Measurements from ENCODE around the gene NFIC.

Gene NFIC

DNA sequence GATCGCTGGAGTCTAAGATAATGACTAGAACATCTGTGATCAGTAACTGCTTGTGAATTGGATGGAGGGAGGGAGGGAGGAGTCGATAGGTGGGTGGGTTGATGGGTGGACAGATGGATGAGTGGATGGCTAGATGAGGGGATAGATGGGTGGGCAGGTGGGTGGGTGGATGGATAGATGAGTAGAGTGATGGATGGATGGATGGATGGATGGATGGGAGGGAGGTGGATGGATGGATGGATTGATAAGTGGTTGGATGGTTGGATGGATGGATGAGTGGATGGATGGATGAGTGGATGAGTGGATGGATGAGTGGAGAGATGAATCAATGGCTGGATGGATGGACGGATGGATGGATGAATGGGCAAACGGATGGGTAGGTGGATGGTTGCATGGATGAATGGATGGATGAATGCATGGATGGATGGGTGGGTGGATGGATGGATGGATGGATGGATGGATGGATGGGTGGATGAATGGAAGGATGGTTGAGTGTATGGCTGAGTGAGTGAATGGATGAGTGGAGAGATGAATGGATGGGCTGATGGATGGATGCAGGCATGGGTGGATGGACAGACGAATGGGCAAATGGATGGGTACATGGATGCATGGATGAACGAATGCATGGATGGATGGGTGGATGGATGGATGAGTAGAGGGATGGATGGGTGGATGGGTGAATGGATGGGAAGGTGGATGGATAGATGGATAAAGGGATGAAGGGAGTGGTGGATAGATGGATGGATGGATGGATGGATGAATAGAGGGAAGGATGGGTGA is 44.0 kb upstream of the NFIC start:
- no peaks in the 10 kb centered on the region for H3K36me3 ChIP-seq (ENCODE audit: insufficient read depth, low read length)
- no peaks in the 10 kb centered on the region for H3K79me2 ChIP-seq (ENCODE audit: insufficient read depth, low read length)
- H3K4me2 ChIP-seq (ENCODE audit: low read length), result no peak overlapping the region
- H3K9ac ChIP-seq (ENCODE audit: low read length), result no peak overlapping the region
- H3K4me1 ChIP-seq (ENCODE audit: insufficient read depth, low read length, severe bottlenecking), result no peaks in the 10 kb centered on the region
- no peak overlapping the region for H2AFZ ChIP-seq (ENCODE audit: low read length)
- TF ChIP-seq EZH2 (IDR thresholded peaks at IDR 0.05; ENCODE audit: borderline replicate concordance, low read length), result no peak
- TF ChIP-seq, protein P1, sequence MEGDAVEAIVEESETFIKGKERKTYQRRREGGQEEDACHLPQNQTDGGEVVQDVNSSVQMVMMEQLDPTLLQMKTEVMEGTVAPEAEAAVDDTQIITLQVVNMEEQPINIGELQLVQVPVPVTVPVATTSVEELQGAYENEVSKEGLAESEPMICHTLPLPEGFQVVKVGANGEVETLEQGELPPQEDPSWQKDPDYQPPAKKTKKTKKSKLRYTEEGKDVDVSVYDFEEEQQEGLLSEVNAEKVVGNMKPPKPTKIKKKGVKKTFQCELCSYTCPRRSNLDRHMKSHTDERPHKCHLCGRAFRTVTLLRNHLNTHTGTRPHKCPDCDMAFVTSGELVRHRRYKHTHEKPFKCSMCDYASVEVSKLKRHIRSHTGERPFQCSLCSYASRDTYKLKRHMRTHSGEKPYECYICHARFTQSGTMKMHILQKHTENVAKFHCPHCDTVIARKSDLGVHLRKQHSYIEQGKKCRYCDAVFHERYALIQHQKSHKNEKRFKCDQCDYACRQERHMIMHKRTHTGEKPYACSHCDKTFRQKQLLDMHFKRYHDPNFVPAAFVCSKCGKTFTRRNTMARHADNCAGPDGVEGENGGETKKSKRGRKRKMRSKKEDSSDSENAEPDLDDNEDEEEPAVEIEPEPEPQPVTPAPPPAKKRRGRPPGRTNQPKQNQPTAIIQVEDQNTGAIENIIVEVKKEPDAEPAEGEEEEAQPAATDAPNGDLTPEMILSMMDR (IDR thresholded peaks at IDR 0.05; ENCODE audit: low read length), result no peak
- no peak overlapping the region for H3K27ac ChIP-seq (ENCODE audit: low read depth, low read length, poor library complexity, severe bottlenecking)
- no peaks in the 10 kb centered on the region for H4K20me1 ChIP-seq (ENCODE audit: insufficient read depth, low read length)
- H3F3A ChIP-seq (ENCODE audit: insufficient read depth, low read length), result no peaks in the 10 kb centered on the region
- H3K9me3 ChIP-seq (ENCODE audit: low read length), result no peaks in the 10 kb centered on the region
- no peak overlapping the region for H3K4me3 ChIP-seq (ENCODE audit: low read depth, low read length, poor library complexity, severe bottlenecking)
- H3K9me2 ChIP-seq (ENCODE audit: low read depth, low read length), result no peaks in the 10 kb centered on the region
- H3K27me3 ChIP-seq (ENCODE audit: insufficient read depth, low read length), result no peaks in the 10 kb centered on the region

DNA sequence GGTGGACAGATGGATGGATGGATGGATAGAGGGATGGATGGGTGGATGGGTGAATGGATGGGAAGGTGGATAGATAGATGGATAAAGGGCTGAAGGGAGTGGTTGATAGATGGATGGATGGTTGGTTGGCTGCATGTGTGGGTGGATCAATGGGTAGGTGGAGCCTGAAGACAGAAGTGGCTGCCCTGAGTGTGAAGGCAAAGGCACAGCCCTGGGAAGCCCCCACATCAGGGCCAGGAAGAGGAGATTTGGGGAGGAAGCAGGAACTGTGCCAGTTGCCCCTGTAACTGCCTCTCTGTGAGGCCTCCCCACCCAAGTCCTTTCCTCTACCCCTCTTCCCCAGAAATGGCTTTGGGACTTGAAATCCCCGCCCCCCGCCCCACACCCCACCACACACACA is 43.4 kb upstream of the NFIC start:
- H3K27ac ChIP-seq (ENCODE audit: low read depth, low read length, poor library complexity, severe bottlenecking), result no peak overlapping the region
- no peak overlapping the region for H3K9ac ChIP-seq (ENCODE audit: low read length)
- H3K4me1 ChIP-seq (ENCODE audit: insufficient read depth, low read length, severe bottlenecking), result no peaks in the 10 kb centered on the region
- TF ChIP-seq, protein P1 (IDR thresholded peaks at IDR 0.05; ENCODE audit: low read length), result no peak
- no peak for TF ChIP-seq EZH2 (IDR thresholded peaks at IDR 0.05; ENCODE audit: borderline replicate concordance, low read length)
- no peak overlapping the region for H3K4me3 ChIP-seq (ENCODE audit: low read depth, low read length, poor library complexity, severe bottlenecking)
- H3K4me2 ChIP-seq (ENCODE audit: low read length), result no peak overlapping the region
- no peaks in the 10 kb centered on the region for H3K9me2 ChIP-seq (ENCODE audit: low read depth, low read length)
- no peaks in the 10 kb centered on the region for H3K79me2 ChIP-seq (ENCODE audit: insufficient read depth, low read length)
- H2AFZ ChIP-seq (ENCODE audit: low read length), result no peak overlapping the region
- H3K27me3 ChIP-seq (ENCODE audit: insufficient read depth, low read length), result no peaks in the 10 kb centered on the region
- no peaks in the 10 kb centered on the region for H3K36me3 ChIP-seq (ENCODE audit: insufficient read depth, low read length)
- no peaks in the 10 kb centered on the region for H3K9me3 ChIP-seq (ENCODE audit: low read length)
- no peaks in the 10 kb centered on the region for H4K20me1 ChIP-seq (ENCODE audit: insufficient read depth, low read length)
- H3F3A ChIP-seq (ENCODE audit: insufficient read depth, low read length), result no peaks in the 10 kb centered on the region

DNA sequence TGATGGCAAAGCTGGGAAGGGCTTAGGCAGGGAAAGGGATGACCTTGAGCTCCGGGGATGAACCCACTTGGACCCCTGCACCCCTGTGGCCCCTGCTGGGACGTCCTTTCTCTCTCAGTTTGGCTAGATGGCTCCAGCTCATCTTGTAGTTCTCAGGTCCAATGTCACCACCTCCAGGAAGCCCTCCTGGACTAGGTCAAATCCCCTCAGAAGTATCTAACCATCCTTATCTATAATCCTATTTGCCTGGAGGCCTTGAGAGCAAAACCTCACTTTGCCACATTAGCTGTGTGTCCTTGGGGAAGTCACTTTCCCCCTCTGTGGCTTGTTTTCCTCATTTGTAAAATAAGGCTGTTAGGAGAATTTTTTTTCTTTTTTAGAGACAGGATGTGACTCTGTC is 42.7 kb upstream of the NFIC start:
- TF ChIP-seq, protein P1 (IDR thresholded peaks at IDR 0.05; ENCODE audit: low read length), result no peak
- no peak for TF ChIP-seq EZH2 (IDR thresholded peaks at IDR 0.05; ENCODE audit: borderline replicate concordance, low read length)
- no peak overlapping the region for H3K27ac ChIP-seq (ENCODE audit: low read depth, low read length, poor library complexity, severe bottlenecking)

More for the DNA sequence above, 42.7 kb upstream of the NFIC start:
- H3K9me3 ChIP-seq (ENCODE audit: low read length), result no peaks in the 10 kb centered on the region
- H2AFZ ChIP-seq (ENCODE audit: low read length), result no peak overlapping the region
- no peak overlapping the region for H3K4me3 ChIP-seq (ENCODE audit: low read depth, low read length, poor library complexity, severe bottlenecking)
- no peaks in the 10 kb centered on the region for H3K9me2 ChIP-seq (ENCODE audit: low read depth, low read length)
- no peaks in the 10 kb centered on the region for H3K27me3 ChIP-seq (ENCODE audit: insufficient read depth, low read length)
- H3K4me2 ChIP-seq (ENCODE audit: low read length), result no peak overlapping the region
- H3F3A ChIP-seq (ENCODE audit: insufficient read depth, low read length), result no peaks in the 10 kb centered on the region
- H3K4me1 ChIP-seq (ENCODE audit: insufficient read depth, low read length, severe bottlenecking), result no peaks in the 10 kb centered on the region
- no peaks in the 10 kb centered on the region for H3K79me2 ChIP-seq (ENCODE audit: insufficient read depth, low read length)
- no peaks in the 10 kb centered on the region for H4K20me1 ChIP-seq (ENCODE audit: insufficient read depth, low read length)
- no peaks in the 10 kb centered on the region for H3K36me3 ChIP-seq (ENCODE audit: insufficient read depth, low read length)
- H3K9ac ChIP-seq (ENCODE audit: low read length), result no peak overlapping the region

Data from OCI-LY1 (cell line).